ENCODE measurements around the gene ASIC2.

ASIC2 gene

GRCh38 chr17:33109336-33110072, 183.6 kb downstream of the ASIC2 start:
- DNase-seq: no peak

DNA sequence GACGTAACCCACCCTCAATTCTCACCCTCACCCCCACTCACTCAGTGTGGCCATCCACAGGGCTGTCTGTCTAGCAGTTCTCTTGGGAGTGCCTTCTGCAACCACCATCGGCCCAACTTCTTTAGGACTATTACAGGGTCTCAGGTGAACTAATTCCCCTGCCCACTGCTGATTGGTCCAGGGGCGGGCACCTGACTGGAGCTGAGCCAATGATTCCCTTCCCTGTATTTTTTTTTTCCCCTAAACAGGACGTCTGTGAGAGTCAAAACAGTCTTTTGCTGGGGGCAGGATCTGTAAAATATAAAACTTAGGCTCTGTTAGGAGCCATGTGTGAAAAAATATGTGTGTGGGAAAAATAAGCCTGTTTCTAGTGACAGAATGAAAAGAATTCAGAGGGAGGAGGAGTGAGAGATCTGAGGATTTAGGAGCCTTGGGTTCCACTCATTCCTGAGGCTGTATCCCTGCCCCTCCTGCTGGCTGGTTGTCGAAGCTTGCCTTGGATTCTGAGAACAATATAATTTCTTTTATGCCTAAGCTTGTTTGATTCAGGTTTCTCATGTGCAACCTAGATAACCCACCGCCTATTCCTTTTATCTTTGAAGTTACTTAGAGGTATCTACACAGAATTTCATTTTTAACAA, 186.4 kb downstream of the ASIC2 start:
- DNase-seq: no peak

GRCh38 chr17:33105911-33106310, 187.2 kb downstream of the ASIC2 start:
- no peak for DNase-seq

DNA sequence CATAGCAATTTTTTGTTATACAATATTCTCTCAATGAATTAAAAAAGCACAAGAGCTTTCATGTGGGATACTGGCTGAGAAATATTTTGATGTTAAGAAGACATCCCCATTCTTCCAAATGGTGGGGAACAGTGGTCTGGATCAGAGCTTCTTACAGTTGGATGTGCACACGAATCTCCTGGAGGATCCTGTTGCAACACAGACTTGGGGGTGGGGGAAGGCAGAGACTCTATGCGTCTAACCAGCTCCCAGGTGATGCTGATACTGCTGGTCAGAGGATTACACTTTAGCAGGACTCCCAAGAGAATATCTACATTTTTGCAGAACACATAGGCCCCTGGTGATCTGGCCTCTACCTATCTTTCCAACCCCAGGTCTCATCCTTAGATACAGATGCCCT, 193.2 kb downstream of the ASIC2 start:
- no peak for DNase-seq

- DNase-seq: no peak
Observed at GRCh38 chr17:33099252-33099651, 193.8 kb downstream of the ASIC2 start.

GRCh38 chr17:33097411-33097810, 195.7 kb downstream of the ASIC2 start:
- no peak for DNase-seq

- DNase-seq: no peak
Observed at GRCh38 chr17:33096161-33096560, 196.9 kb downstream of the ASIC2 start.

- no peak for DNase-seq
Observed at GRCh38 chr17:33091271-33091670, 201.8 kb downstream of the ASIC2 start.

GRCh38 chr17:33090806-33091205, 202.3 kb downstream of the ASIC2 start:
- no peak for DNase-seq

DNA sequence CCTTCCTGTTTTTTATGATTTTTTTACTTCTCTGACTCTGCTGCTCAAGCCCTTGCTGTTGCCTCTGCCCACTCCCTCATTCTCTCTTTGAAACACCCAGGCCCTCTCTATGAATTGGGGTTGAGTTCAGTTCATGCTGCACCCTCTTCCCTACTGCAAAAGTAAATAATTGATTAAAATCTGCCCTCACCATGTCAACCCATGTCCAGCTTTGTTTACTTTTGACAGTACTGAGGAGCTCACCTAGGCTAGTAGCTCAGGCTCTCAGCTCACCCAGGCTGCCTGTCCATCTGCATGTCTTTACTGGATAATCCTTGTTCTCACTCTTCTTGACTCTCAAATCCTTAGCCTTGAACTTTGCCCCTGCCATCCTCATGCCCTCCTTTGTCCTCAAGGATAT, 206.2 kb downstream of the ASIC2 start:
- no peak for DNase-seq

GRCh38 chr17:33086041-33086440, 207.1 kb downstream of the ASIC2 start:
- no peak for DNase-seq

GRCh38 chr17:33085256-33085655, 207.8 kb downstream of the ASIC2 start:
- no peak for DNase-seq

DNA sequence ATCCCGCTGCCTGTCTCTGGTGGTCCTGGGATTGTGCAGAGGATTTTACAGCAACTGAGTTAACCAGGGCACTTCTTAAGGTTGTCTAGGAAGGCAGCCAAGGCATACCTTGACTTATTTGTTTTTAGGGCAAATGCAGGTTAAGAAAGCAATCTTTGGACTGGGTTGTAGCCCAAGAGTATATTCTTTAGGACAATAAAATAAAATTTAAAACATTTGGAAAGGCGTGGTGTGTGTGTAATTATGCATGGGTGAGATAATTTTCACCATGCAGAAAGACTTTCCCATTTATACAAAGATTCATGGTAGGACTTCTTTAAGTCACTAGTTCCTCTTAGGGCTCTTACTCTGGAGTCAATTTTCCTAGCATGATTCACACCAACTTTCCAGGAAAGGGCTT, 208.3 kb downstream of the ASIC2 start:
- DNase-seq: no peak

- DNase-seq: no peak
Observed at GRCh38 chr17:33082529-33083173, 210.4 kb downstream of the ASIC2 start.

DNA sequence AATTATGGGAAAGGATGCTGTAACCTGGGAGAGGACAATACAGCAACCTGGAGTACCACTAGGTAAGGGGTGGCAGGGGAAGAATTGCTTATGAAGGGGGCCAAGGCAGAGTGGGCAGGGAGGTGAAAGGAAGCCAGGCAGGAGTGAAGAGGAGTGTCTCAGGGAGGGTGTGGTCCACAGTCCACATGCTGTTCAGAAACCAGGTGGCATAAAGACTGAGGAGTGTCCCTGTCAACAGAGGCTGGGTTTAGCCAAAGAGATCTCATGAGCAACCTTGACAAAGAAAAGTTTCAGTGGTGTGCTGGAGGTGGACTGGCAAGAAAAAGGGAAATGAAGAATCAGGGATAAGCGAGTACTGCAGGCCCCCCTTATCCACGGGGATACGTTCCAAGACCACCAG, 213.0 kb downstream of the ASIC2 start:
- no peak for DNase-seq

DNA sequence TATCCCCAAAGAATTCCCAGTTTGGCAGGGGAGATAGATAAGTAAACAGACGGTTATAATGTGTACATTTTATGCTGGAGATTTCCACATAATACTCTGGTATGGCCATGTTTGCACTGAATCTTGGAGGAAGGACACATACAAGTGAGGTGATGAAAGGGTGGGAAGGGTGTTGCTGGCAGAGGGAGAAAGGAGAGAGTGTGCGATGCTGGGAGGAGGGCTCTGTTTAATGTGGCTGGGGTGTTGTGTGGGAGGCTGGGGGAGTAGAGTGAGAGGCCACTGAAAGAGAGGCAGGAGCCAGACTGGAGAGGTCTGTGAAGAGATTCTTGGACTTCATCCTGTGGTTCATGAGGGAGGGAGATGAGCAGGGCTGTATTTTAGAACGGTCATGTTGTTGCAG, 213.9 kb downstream of the ASIC2 start:
- DNase-seq: no peak

- DNase-seq: no peak
Observed at GRCh38 chr17:33076979-33077378, 216.1 kb downstream of the ASIC2 start.

DNA sequence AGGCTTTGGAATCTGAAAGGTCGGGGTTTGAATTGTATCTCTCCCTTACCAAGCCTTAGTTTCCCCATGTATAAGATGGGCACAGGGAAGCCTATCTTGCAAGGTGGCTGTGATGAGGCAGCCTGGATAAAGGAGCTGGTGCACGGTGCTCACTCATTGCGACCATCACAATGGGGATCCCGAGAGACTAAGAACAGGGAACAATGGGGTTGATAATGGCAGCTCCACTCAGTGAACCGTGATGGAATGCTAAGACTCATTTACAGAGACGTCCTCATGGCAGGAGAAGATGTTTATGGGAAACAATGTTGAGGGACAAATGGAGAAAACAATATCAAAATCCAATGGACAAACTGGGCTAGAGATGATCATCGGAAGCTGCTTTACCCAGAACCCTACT, 219.7 kb downstream of the ASIC2 start:
- no peak for DNase-seq

- DNase-seq: no peak
Observed at GRCh38 chr17:33072421-33073161, 220.5 kb downstream of the ASIC2 start.

GRCh38 chr17:33071656-33072055, 221.4 kb downstream of the ASIC2 start:
- no peak for DNase-seq

DNA sequence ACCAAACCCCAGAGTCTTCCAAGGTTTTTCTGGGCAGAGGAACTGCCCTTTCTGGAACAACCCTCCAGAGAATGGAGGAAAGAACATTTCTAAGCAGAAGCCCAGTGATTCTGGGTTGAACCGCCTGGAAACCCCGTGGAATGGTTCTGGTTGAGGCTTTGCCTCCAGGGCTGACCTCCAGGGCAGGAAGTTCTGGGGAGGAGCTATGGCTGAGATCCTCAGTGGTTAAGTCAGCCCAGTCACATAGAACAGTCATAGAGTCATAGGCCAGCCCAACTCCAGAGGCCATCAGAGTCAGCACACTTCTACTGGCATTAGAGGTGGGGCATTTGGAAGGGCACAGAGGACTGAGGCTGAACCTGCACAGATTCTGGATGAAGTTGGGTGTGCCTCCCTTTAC, 235.5 kb downstream of the ASIC2 start:
- no peak for DNase-seq

GRCh38 chr17:33056399-33057146, 236.5 kb downstream of the ASIC2 start:
- no peak for DNase-seq

GRCh38 chr17:33055746-33056145, 237.3 kb downstream of the ASIC2 start:
- DNase-seq: no peak
